Measurements from ENCODE around the gene PHLDB1. TPM values are rescaled to one million over a fixed set of nuclear protein-coding genes. Genes with fewer than 3 reads are reported as not detected.
A peak's percentile ranks its signal among the peaks of the same experiment; 100 is the strongest.
"Not testable (repeated sequence)": the region's sequence is repeated elsewhere in the genome, so short reads cannot be mapped to it uniquely, and the experiment has no call there.

Gene PHLDB1
- total RNA-seq, 2 experiments from 2014 or later: 1.7 to 2.7 TPM

GRCh38 chr11:118678908-118679307 is 71.5 kb downstream of the PHLDB1 start:
- DNase-seq; H3K27ac Mint-ChIP-seq; H3K9me3 Mint-ChIP-seq (ENCODE audit: low read depth); H3K36me3 Mint-ChIP-seq (ENCODE audit: low read depth); H3K4me3 Mint-ChIP-seq; ATAC-seq; H3K27me3 Mint-ChIP-seq; POLR2A ChIA-PET; H3K4me1 Mint-ChIP-seq: not testable (repeated sequence)
- CTCF ChIA-PET: interaction anchor here (0.7 to 1.5 kb wide), 4 partner anchors 11 to 337 kb away, joined by 3 to 5 read pairs (median 3); no protein-coding TSS in a partner anchor
- intact Hi-C loops (cut with DNase I, micrococcal nuclease): loop anchor here in 1 of 2 experiments (1.0 kb wide), 1 partner anchor 13 kb away; no protein-coding TSS in a partner anchor

GRCh38 chr11:118679483-118679882 is 72.1 kb downstream of the PHLDB1 start, which contains the start of gene TREH:
TSS of gene TREH (minus strand) at chr11:118679650. CDS start at chr11:118679627, 23 bp downstream.
- Mint-ChIP-seq H3K36me3 (ENCODE audit: low read depth) (no peaks in the 10 kb centered on the region), H3K9me3 (ENCODE audit: low read depth) (peaks cover 5% of the 10 kb centered on the region), H3K27ac (no peak within 1 kb of the TSS), H3K4me3 (no peak within 1 kb of the TSS), H3K4me1 (no peaks in the 10 kb centered on the region), H3K27me3 (no peaks in the 10 kb centered on the region)
- DNase-seq: no peak
- ATAC-seq: no peak
- POLR2A ChIA-PET: no interaction called here
- intact Hi-C loops (cut with DNase I, micrococcal nuclease): no loop called here
- CTCF ChIA-PET: interaction anchor here (0.7 to 1.5 kb wide), 2 partner anchors 16 to 337 kb away, joined by 3 read pairs; no protein-coding TSS in a partner anchor

GRCh38 chr11:118682372-118682771 is 75.0 kb downstream of the PHLDB1 start:
- intact Hi-C loops (cut with DNase I, micrococcal nuclease): no loop called here
- Mint-ChIP-seq H3K9me3 (ENCODE audit: low read depth) (no peaks in the 10 kb centered on the region), H3K27ac (no peak overlapping the region), H3K4me1 (no peaks in the 10 kb centered on the region), H3K4me3 (no peak overlapping the region), H3K36me3 (ENCODE audit: low read depth) (no peaks in the 10 kb centered on the region), H3K27me3 (no peaks in the 10 kb centered on the region)
- CTCF ChIA-PET: interaction anchor here (0.6 kb wide), 1 partner anchor 305 kb away, joined by 4 read pairs; no protein-coding TSS in a partner anchor
- POLR2A ChIA-PET: no interaction called here
- no peak for ATAC-seq
- DNase-seq: no peak

- ATAC-seq; H3K27me3 Mint-ChIP-seq; H3K27ac Mint-ChIP-seq; intact Hi-C loops (cut with DNase I, micrococcal nuclease); H3K4me3 Mint-ChIP-seq; DNase-seq; H3K4me1 Mint-ChIP-seq; POLR2A ChIA-PET; H3K9me3 Mint-ChIP-seq (ENCODE audit: low read depth); H3K36me3 Mint-ChIP-seq (ENCODE audit: low read depth); CTCF ChIA-PET: not testable (repeated sequence)
Measured at GRCh38 chr11:118682939-118683338, 75.5 kb downstream of the PHLDB1 start.

- ChIA-PET POLR2A (no interaction called here), CTCF (interaction anchor here (0.6 to 0.8 kb wide), 3 partner anchors 23 to 514 kb away, joined by 3 to 7 read pairs (median 3); no protein-coding TSS in a partner anchor)
- no peak overlapping the region for H3K27ac Mint-ChIP-seq
- H3K4me1 Mint-ChIP-seq: peaks cover 6% of the 10 kb centered on the region
- H3K36me3 Mint-ChIP-seq (ENCODE audit: low read depth): no peaks in the 10 kb centered on the region
- DNase-seq (no peak), ATAC-seq (no peak)
- intact Hi-C loops (cut with DNase I, micrococcal nuclease): no loop called here
- H3K27me3 Mint-ChIP-seq: no peaks in the 10 kb centered on the region
- H3K4me3 Mint-ChIP-seq: no peak overlapping the region
- H3K9me3 Mint-ChIP-seq (ENCODE audit: low read depth): no peaks in the 10 kb centered on the region
Measured at GRCh38 chr11:118684187-118684586, 76.8 kb downstream of the PHLDB1 start.

GRCh38 chr11:118687906-118688305 is 80.5 kb downstream of the PHLDB1 start:
- Mint-ChIP-seq H3K4me3 (no peak overlapping the region), H3K4me1 (peaks cover 33% of the 10 kb centered on the region), H3K36me3 (ENCODE audit: low read depth) (no peaks in the 10 kb centered on the region), H3K27ac (no peak overlapping the region), H3K27me3 (no peaks in the 10 kb centered on the region), H3K9me3 (ENCODE audit: low read depth) (no peaks in the 10 kb centered on the region)
- CTCF ChIA-PET: interaction anchor here (0.6 to 1.1 kb wide), 5 partner anchors 21 to 267 kb away, joined by 3 to 5 read pairs (median 3); partner anchors contain the start of gene CXCR5
- ATAC-seq (no peak), DNase-seq (no peak)
- POLR2A ChIA-PET: no interaction called here
- intact Hi-C loops (cut with DNase I, micrococcal nuclease): no loop called here

- peaks cover 37% of the 10 kb centered on the region for H3K4me1 Mint-ChIP-seq
- POLR2A ChIA-PET: interaction anchor here (0.6 kb wide), 1 partner anchor 78 kb away, joined by 3 read pairs; no protein-coding TSS in a partner anchor
- DNase-seq; H3K27me3 Mint-ChIP-seq; ATAC-seq; H3K27ac Mint-ChIP-seq; intact Hi-C loops (cut with DNase I, micrococcal nuclease); H3K9me3 Mint-ChIP-seq (ENCODE audit: low read depth); H3K36me3 Mint-ChIP-seq (ENCODE audit: low read depth); H3K4me3 Mint-ChIP-seq: not testable (repeated sequence)
- CTCF ChIA-PET: interaction anchor here (0.7 to 2.8 kb wide), 8 partner anchors 22 to 266 kb away, joined by 3 to 22 read pairs (median 5); partner anchors contain the start of gene CXCR5
Measured at GRCh38 chr11:118688339-118688738, 80.9 kb downstream of the PHLDB1 start.

GRCh38 chr11:118688851-118689502 is 81.6 kb downstream of the PHLDB1 start:
- ATAC-seq (no peak), DNase-seq (no peak)
- no peaks in the 10 kb centered on the region for H3K36me3 Mint-ChIP-seq (ENCODE audit: low read depth)
- H3K4me1 Mint-ChIP-seq: peaks cover 40% of the 10 kb centered on the region
- intact Hi-C loops (cut with DNase I, micrococcal nuclease): no loop called here
- ChIA-PET CTCF (interaction anchor here (0.6 to 2.8 kb wide), 30 partner anchors 10 to 296 kb away, joined by 3 to 22 read pairs (median 5); partner anchors contain the start of gene CXCR5), POLR2A (interaction anchor here (0.6 to 1.1 kb wide), 4 partner anchors 77 to 507 kb away, joined by 3 read pairs; partner anchors contain the start of gene DDX6)
- no peak overlapping the region for H3K4me3 Mint-ChIP-seq
- no peaks in the 10 kb centered on the region for H3K9me3 Mint-ChIP-seq (ENCODE audit: low read depth)
- H3K27me3 Mint-ChIP-seq: no peaks in the 10 kb centered on the region
- H3K27ac Mint-ChIP-seq: no peak overlapping the region

- Mint-ChIP-seq H3K4me1 (peaks cover 42% of the 10 kb centered on the region), H3K36me3 (ENCODE audit: low read depth) (no peaks in the 10 kb centered on the region), H3K27me3 (no peaks in the 10 kb centered on the region), H3K27ac (no peak overlapping the region), H3K4me3 (no peak overlapping the region), H3K9me3 (ENCODE audit: low read depth) (no peaks in the 10 kb centered on the region)
- ATAC-seq (peak; percentile 2), DNase-seq (no peak)
- CTCF ChIA-PET: interaction anchor here (0.6 to 2.8 kb wide), 61 partner anchors 10 to 464 kb away, joined by 3 to 22 read pairs (median 4); partner anchors contain the start of gene BCL9L
- POLR2A ChIA-PET: interaction anchor here (0.6 to 1.1 kb wide), 5 partner anchors 10 to 506 kb away, joined by 3 to 5 read pairs (median 3); partner anchors contain the start of gene DDX6
- intact Hi-C loops (cut with DNase I, micrococcal nuclease): no loop called here
Measured at GRCh38 chr11:118689503-118689851, 82.1 kb downstream of the PHLDB1 start.

- H3K4me1 Mint-ChIP-seq: peaks cover 46% of the 10 kb centered on the region
- H3K27me3 Mint-ChIP-seq: no peaks in the 10 kb centered on the region
- H3K27ac Mint-ChIP-seq: peak overlapping the region; percentile 84
- H3K4me3 Mint-ChIP-seq: peak overlapping the region; percentile 65
- H3K36me3 Mint-ChIP-seq (ENCODE audit: low read depth): no peaks in the 10 kb centered on the region
- no peaks in the 10 kb centered on the region for H3K9me3 Mint-ChIP-seq (ENCODE audit: low read depth)
- POLR2A ChIA-PET: interaction anchor here (0.6 to 1.1 kb wide), 4 partner anchors 10 to 206 kb away, joined by 3 to 5 read pairs (median 3); partner anchors contain the start of gene DDX6
- CTCF ChIA-PET: interaction anchor here (0.5 to 2.8 kb wide), 64 partner anchors 9 to 463 kb away, joined by 3 to 22 read pairs (median 4); partner anchors contain the start of gene BCL9L
- intact Hi-C loops (cut with DNase I, micrococcal nuclease): loop anchor here (1.0 to 10.0 kb wide), 8 partner anchors 57 to 266 kb away; partner anchors contain the start of genes UPK2 (in 2 of the 2) and DDX6 (in 1 of the 2)
- ATAC-seq: peak; percentile 95
- peak; percentile 95 for DNase-seq
Measured at GRCh38 chr11:118689852-118690552, 82.6 kb downstream of the PHLDB1 start.

Data from activated CD4-positive, alpha-beta T cell treated with anti-CD3 and anti-CD28 coated beads for 36 hours (primary cell).